Neuronal stem cell (in vitro differentiated cells): ENCODE data around the gene SPN.

Experiments
- DNase-seq: peaks from one replicate; pipeline ENCODE4 v3.0.0-alpha.2; 2013; ENCODE audit warnings: low spot score
- H2AFZ ChIP-seq: one replicate; pipeline ENCODE4 v1.6.1; 2013; ENCODE audit warnings: mild to moderate bottlenecking, low read length, inconsistent platforms
- H2AK5ac ChIP-seq: 2 replicates; pipeline ENCODE4 v1.6.1; 2013; ENCODE audit warnings: low read depth, mild to moderate bottlenecking, inconsistent platforms, low read length, moderate library complexity, mixed read lengths
- H2BK120ac ChIP-seq: 2 replicates; pipeline ENCODE4 v1.6.1; 2013; ENCODE audit warnings: low read depth, mild to moderate bottlenecking, inconsistent platforms, low read length, moderate library complexity, mixed read lengths
- H2BK12ac ChIP-seq: one replicate; pipeline ENCODE4 v1.6.1; 2013; ENCODE audit warnings: low read length, inconsistent platforms
- H2BK15ac ChIP-seq: 2 replicates; pipeline ENCODE4 v1.6.1; 2013; ENCODE audit warnings: mild to moderate bottlenecking, low read length, inconsistent platforms, mixed read lengths
- H2BK5ac ChIP-seq: one replicate; pipeline ENCODE4 v1.6.1; 2013; ENCODE audit warnings: inconsistent platforms, mild to moderate bottlenecking, low read length, moderate library complexity
- H3K14ac ChIP-seq: one replicate; pipeline ENCODE4 v1.6.1; 2013; ENCODE audit warnings: low read length, inconsistent platforms
- H3K18ac ChIP-seq: 2 replicates; pipeline ENCODE4 v1.6.1; 2013; ENCODE audit warnings: low read length, inconsistent platforms
- H3K23ac ChIP-seq: 2 replicates; pipeline ENCODE4 v1.6.1; 2013; ENCODE audit warnings: low read depth, mild to moderate bottlenecking, mixed read lengths, low read length, inconsistent platforms; ENCODE audit not compliant: poor library complexity
- H3K27ac ChIP-seq: replicated peaks from 3 replicates; pipeline ENCODE4 v1.5.1; 2013; ENCODE audit warnings: low read length, inconsistent platforms
- H3K27me3 ChIP-seq, 3 experiments: 2 replicates each; pipeline ENCODE4 v1.6.1; 2013; ENCODE audit warnings: low read length in 3 of 3, mild to moderate bottlenecking in 2 of 3, inconsistent platforms in 1 of 3, low read depth in 1 of 3, mixed read lengths in 1 of 3, moderate library complexity in 1 of 3; ENCODE audit not compliant: control insufficient read depth in 3 of 3, insufficient read depth in 3 of 3
- H3K36me3 ChIP-seq, 2 donors: replicated peaks in 1 of 2; 2 replicates each; pipeline ENCODE4 v1.6.1; 2013; ENCODE audit warnings: low read length in 2 of 2; ENCODE audit not compliant: control insufficient read depth in 2 of 2, insufficient read depth in 2 of 2
- H3K4ac ChIP-seq: 2 replicates; pipeline ENCODE4 v1.6.1; 2013; ENCODE audit warnings: inconsistent platforms, mild to moderate bottlenecking, low read length, moderate library complexity
- H3K4me1 ChIP-seq, 2 donors: 1 replicate in 1 of 2; 2 replicates in 1 of 2; pipeline ENCODE4 v1.6.1; 2013; ENCODE audit warnings: low read length in 2 of 2, low read depth in 1 of 2; ENCODE audit not compliant: control insufficient read depth in 2 of 2, insufficient read depth in 1 of 2
- H3K4me2 ChIP-seq: one replicate; pipeline ENCODE4 v1.6.1; 2013; ENCODE audit warnings: mild to moderate bottlenecking, low read length, inconsistent platforms; ENCODE audit not compliant: insufficient read depth, poor library complexity, severe bottlenecking
- H3K4me3 ChIP-seq, 2 donors: 2 replicates each; pipeline ENCODE4 v1.5.1; 2013; ENCODE audit warnings: low read length in 2 of 2, mild to moderate bottlenecking in 2 of 2, inconsistent platforms in 1 of 2, moderate library complexity in 1 of 2
- H3K79me1 ChIP-seq: one replicate; pipeline ENCODE4 v1.6.1; 2013; ENCODE audit warnings: low read depth, mild to moderate bottlenecking, inconsistent platforms, low read length, moderate library complexity
- H3K9ac ChIP-seq: one replicate; pipeline ENCODE4 v1.6.1; 2013; ENCODE audit warnings: mild to moderate bottlenecking, low read depth, low read length, inconsistent platforms; ENCODE audit not compliant: poor library complexity
- H3K9me3 ChIP-seq, 2 donors: replicated peaks in 1 of 2; 2 replicates each; pipeline versions ENCODE3 to v1.6.1; 2013; ENCODE audit warnings: low read length in 2 of 2, mild to moderate bottlenecking in 2 of 2, inconsistent platforms in 1 of 2, low read depth in 1 of 2, mixed read lengths in 1 of 2, moderate library complexity in 1 of 2; ENCODE audit not compliant: control insufficient read depth in 2 of 2, insufficient read depth in 1 of 2
- H4K8ac ChIP-seq: one replicate; pipeline ENCODE4 v1.6.1; 2013; ENCODE audit warnings: low read depth, mild to moderate bottlenecking, inconsistent platforms, low read length, moderate library complexity
- H4K91ac ChIP-seq: one replicate; pipeline ENCODE4 v1.6.1; 2013; ENCODE audit warnings: low read length, low read depth, mild to moderate bottlenecking, inconsistent platforms; ENCODE audit not compliant: poor library complexity
- WGBS, 2 donors: extraction: QIAGEN DNeasy Blood & Tissue Kit; methylation state at CpG; one replicate each; pipeline ENCODE4 v1.1.7; 2013; ENCODE audit warnings: missing lambda C conversion rate in 2 of 2, mixed read lengths in 1 of 2; ENCODE audit not compliant: insufficient read length in 2 of 2, insufficient replicate concordance in 1 of 2; ENCODE audit errors: extremely low coverage in 2 of 2; 5-methylcytosine and 5-hydroxymethylcytosine counted together

The SPN gene

GRCh38 chr16:29676989-29677785, 14.1 kb downstream of the SPN start:
- H4K8ac ChIP-seq = no peak overlapping the region
- H3K9ac ChIP-seq = no peak overlapping the region
- no peak overlapping the region for H2AFZ ChIP-seq
- no peak overlapping the region for H2BK120ac ChIP-seq
- no peak overlapping the region for H3K23ac ChIP-seq
- H3K18ac ChIP-seq = no peak overlapping the region
- peaks cover 0 to 1% of the 10 kb centered on the region in 2 donors for H3K9me3 ChIP-seq
- H2BK15ac ChIP-seq = peak overlapping the region; percentile 84
- no peak overlapping the region for H2BK12ac ChIP-seq
- H3K4ac ChIP-seq = no peak overlapping the region
- H3K4me3 ChIP-seq = no peak overlapping the region
- no peak overlapping the region for H3K27ac ChIP-seq
- no peak for DNase-seq
- no peak overlapping the region for H4K91ac ChIP-seq
- peaks cover 4% of the 10 kb centered on the region for H3K79me1 ChIP-seq
- peaks cover 11 to 14% of the 10 kb centered on the region in 2 donors for H3K4me1 ChIP-seq
- no peak overlapping the region for H3K4me2 ChIP-seq
- H2BK5ac ChIP-seq = no peak overlapping the region
- no peaks in the 10 kb centered on the region for H3K27me3 ChIP-seq
- peaks cover 2 to 4% of the 10 kb centered on the region in 2 donors for H3K36me3 ChIP-seq
- H3K14ac ChIP-seq = no peak overlapping the region
- no CpG with 5 or more reads among the region's 23 CpGs for WGBS, 2 donors
- H2AK5ac ChIP-seq = no peak overlapping the region

DNA sequence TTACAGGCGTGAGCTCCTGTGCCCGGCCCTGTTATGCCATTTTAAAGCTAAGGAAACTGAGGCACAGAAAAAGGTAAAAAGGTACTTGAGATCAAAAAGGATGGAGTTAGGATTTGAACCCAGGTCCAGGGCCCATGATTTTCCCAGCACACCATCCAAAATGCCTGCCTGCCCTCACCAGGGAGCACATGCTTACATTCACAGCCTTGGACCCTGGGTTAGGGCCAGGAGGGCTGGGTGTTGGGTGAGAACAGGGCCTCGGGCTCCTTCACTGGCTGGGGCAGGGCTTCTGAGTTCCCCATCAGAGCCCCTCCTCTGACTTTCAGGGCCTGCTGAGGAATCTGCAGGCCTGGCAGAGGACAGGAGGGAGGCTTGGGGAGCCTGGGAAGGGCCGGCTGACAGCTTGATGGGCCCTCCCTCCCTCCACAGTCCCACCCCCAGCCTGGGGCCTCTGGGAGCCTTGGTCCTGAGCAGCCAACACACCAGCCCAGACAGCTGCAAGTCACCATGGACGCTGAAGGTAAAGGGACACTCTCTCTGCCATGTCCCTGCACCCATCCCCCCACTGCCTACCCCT, 15.7 kb downstream of the SPN start, which contains the start of gene QPRT:
Gene QPRT (plus strand): TSS at position 490 of the 577 bp plus-strand sequence. CDS start 18 bp downstream, at position 508.
- Histone ChIP-seq H2BK120ac (peak within 1 kb of the TSS; percentile 77), H2BK12ac (no peak within 1 kb of the TSS), H4K91ac (peak within 1 kb of the TSS; percentile 85), H3K18ac (peak within 1 kb of the TSS; percentile 98), H3K36me3 (peaks cover 2 to 16% of the 10 kb centered on the region in 2 donors), H3K14ac (peak within 1 kb of the TSS; percentile 5), H2AK5ac (peak within 1 kb of the TSS; percentile 71), H3K4ac (peak within 1 kb of the TSS; percentile 41), H3K9me3 (peaks cover 0 to 3% of the 10 kb centered on the region in 2 donors), H4K8ac (peak within 1 kb of the TSS; percentile 86), H3K9ac (peak within 1 kb of the TSS; percentile 82), H3K4me1 (peaks cover 11 to 14% of the 10 kb centered on the region in 2 donors), H3K4me3 (peak within 1 kb of the TSS; percentile 59 to 82), H3K27me3 (no peaks in the 10 kb centered on the region), H3K27ac (peak within 1 kb of the TSS; percentile 97), H2AFZ (peak within 1 kb of the TSS; percentile 83), H3K23ac (no peak within 1 kb of the TSS), H2BK5ac (peak within 1 kb of the TSS; percentile 80), H2BK15ac (peak within 1 kb of the TSS; percentile 97), H3K79me1 (peaks cover 4% of the 10 kb centered on the region), H3K4me2 (peak within 1 kb of the TSS; percentile 85)
- WGBS, 2 donors = no CpG with 5 or more reads among the region's 5 CpGs
- peak; percentile 66 for DNase-seq

GRCh38 chr16:29680180-29680598, 17.1 kb downstream of the SPN start:
- H3K36me3 ChIP-seq = peaks cover 7 to 28% of the 10 kb centered on the region in 2 donors
- peak overlapping the region; percentile 59 for H3K23ac ChIP-seq
- peak overlapping the region; percentile 67 for H2BK12ac ChIP-seq
- peaks cover 4% of the 10 kb centered on the region for H3K79me1 ChIP-seq
- no peak overlapping the region for H3K9ac ChIP-seq
- H2BK15ac ChIP-seq = peak overlapping the region; percentile 92
- peaks cover 7 to 9% of the 10 kb centered on the region in 2 donors for H3K4me1 ChIP-seq
- H4K8ac ChIP-seq = peak overlapping the region; percentile 57
- H2AFZ ChIP-seq = no peak overlapping the region
- no peak for DNase-seq
- no CpG with 5 or more reads among the region's 10 CpGs for WGBS, 2 donors
- H3K9me3 ChIP-seq = peaks cover 0 to 3% of the 10 kb centered on the region in 2 donors
- no peak overlapping the region for H3K14ac ChIP-seq
- no peak overlapping the region for H3K4ac ChIP-seq
- peak overlapping the region; percentile 18 for H2BK5ac ChIP-seq
- H4K91ac ChIP-seq = no peak overlapping the region
- H3K18ac ChIP-seq = peak overlapping the region; percentile 94
- H2AK5ac ChIP-seq = peak overlapping the region; percentile 71
- peak overlapping the region; percentile 46 for H3K27ac ChIP-seq
- H3K4me3 ChIP-seq = peak overlapping the region; percentile 22 to 59
- no peaks in the 10 kb centered on the region for H3K27me3 ChIP-seq
- H2BK120ac ChIP-seq = no peak overlapping the region
- peak overlapping the region; percentile 32 for H3K4me2 ChIP-seq

- no peak for DNase-seq
- Histone ChIP-seq H3K23ac (peak overlapping the region; percentile 16), H3K14ac (no peak overlapping the region), H3K18ac (no peak overlapping the region), H3K79me1 (peaks cover 7% of the 10 kb centered on the region), H3K27ac (no peak overlapping the region), H2AFZ (no peak overlapping the region), H3K36me3 (peaks cover 9 to 35% of the 10 kb centered on the region in 2 donors), H3K4ac (no peak overlapping the region), H3K4me1 (peaks cover 5 to 6% of the 10 kb centered on the region in 2 donors), H2AK5ac (no peak overlapping the region), H4K91ac (no peak overlapping the region), H2BK120ac (no peak overlapping the region), H3K4me3 (no peak overlapping the region), H2BK5ac (no peak overlapping the region), H3K4me2 (no peak overlapping the region), H3K9ac (no peak overlapping the region), H2BK12ac (no peak overlapping the region), H3K27me3 (no peaks in the 10 kb centered on the region), H2BK15ac (no peak overlapping the region), H4K8ac (no peak overlapping the region), H3K9me3 (peaks cover 0 to 3% of the 10 kb centered on the region in 2 donors)
- no CpG with 5 or more reads among the region's 9 CpGs for WGBS, 2 donors
These were observed 20.6 kb downstream of the SPN start for GRCh38 chr16:29683543-29684090.
